ENCODE measurements around the gene LAMB1.

LAMB1 gene

GRCh38 chr7:108007762-108008161 lies 4.8 kb upstream of the LAMB1 start:
- Histone ChIP-seq H3K4me1 (ENCODE audit: insufficient read depth, low read length) (peaks cover 14% of the 10 kb centered on the region; the same call in 1 of the 2 replicates), H3K9ac (ENCODE audit: low read depth, low read length) (no peak overlapping the region), H3K4me3 (ENCODE audit: low read length) (no peak overlapping the region), H3K36me3 (ENCODE audit: insufficient read depth, low read length) (no peaks in the 10 kb centered on the region), H3K27ac (ENCODE audit: low read depth, low read length) (no peak overlapping the region), H3K9me3 (ENCODE audit: insufficient read depth, low read depth, low read length) (no peaks in the 10 kb centered on the region), H3K27me3 (ENCODE audit: insufficient read depth, low read length) (peaks cover 54% of the 10 kb centered on the region)
- 76% methylated on average over 3 of the region's 3 CpGs for WGBS

GRCh38 chr7:108007261-108007660 lies 4.3 kb upstream of the LAMB1 start:
- H3K4me1 ChIP-seq (ENCODE audit: insufficient read depth, low read length): peaks cover 14% of the 10 kb centered on the region; the same call in 1 of the 2 replicates
- H3K4me3 ChIP-seq (ENCODE audit: low read length): no peak overlapping the region
- H3K36me3 ChIP-seq (ENCODE audit: insufficient read depth, low read length): no peaks in the 10 kb centered on the region
- no peak overlapping the region for H3K27ac ChIP-seq (ENCODE audit: low read depth, low read length)
- no peaks in the 10 kb centered on the region for H3K9me3 ChIP-seq (ENCODE audit: insufficient read depth, low read depth, low read length)
- peaks cover 59% of the 10 kb centered on the region for H3K27me3 ChIP-seq (ENCODE audit: insufficient read depth, low read length)
- WGBS: 86% methylated on average over 3 of the region's 3 CpGs
- no peak overlapping the region for H3K9ac ChIP-seq (ENCODE audit: low read depth, low read length)

- Histone ChIP-seq H3K4me1 (ENCODE audit: insufficient read depth, low read length) (peaks cover 28% of the 10 kb centered on the region; the same call in 1 of the 2 replicates), H3K9me3 (ENCODE audit: insufficient read depth, low read depth, low read length) (no peaks in the 10 kb centered on the region), H3K27me3 (ENCODE audit: insufficient read depth, low read length) (peaks cover 76% of the 10 kb centered on the region), H3K36me3 (ENCODE audit: insufficient read depth, low read length) (peaks cover 8% of the 10 kb centered on the region; the same call in 1 of the 2 replicates), H3K9ac (ENCODE audit: low read depth, low read length) (no peak overlapping the region), H3K4me3 (ENCODE audit: low read length) (peak overlapping the region; percentile 76), H3K27ac (ENCODE audit: low read depth, low read length) (no peak overlapping the region)
- 31% methylated on average over 11 of the region's 13 CpGs for whole genome bisulfite sequencing
Measured at GRCh38 chr7:108004220-108005142, 1.5 kb upstream of the LAMB1 start.

- peaks cover 33% of the 10 kb centered on the region; the same call in 1 of the 2 replicates for H3K4me1 ChIP-seq (ENCODE audit: insufficient read depth, low read length)
- 30% methylated on average over 15 of the region's 15 CpGs for WGBS
- H3K27ac ChIP-seq (ENCODE audit: low read depth, low read length): no peak overlapping the region
- H3K27me3 ChIP-seq (ENCODE audit: insufficient read depth, low read length): peaks cover 74% of the 10 kb centered on the region
- H3K9ac ChIP-seq (ENCODE audit: low read depth, low read length): peak overlapping the region; percentile 28; the same call in 1 of the 2 replicates
- H3K4me3 ChIP-seq (ENCODE audit: low read length): peak overlapping the region; percentile 76
- peaks cover 16% of the 10 kb centered on the region for H3K36me3 ChIP-seq (ENCODE audit: insufficient read depth, low read length)
- no peaks in the 10 kb centered on the region for H3K9me3 ChIP-seq (ENCODE audit: insufficient read depth, low read depth, low read length)
Measured at GRCh38 chr7:108003599-108003935, 606 bp upstream of the LAMB1 start.

GRCh38 chr7:108001764-108002725 lies 916 bp downstream of the LAMB1 start:
- H3K27ac ChIP-seq (ENCODE audit: low read depth, low read length): peak overlapping the region; percentile 52

GRCh38 chr7:108000875-108001763 lies 1.8 kb downstream of the LAMB1 start:
- Histone ChIP-seq H3K27ac (ENCODE audit: low read depth, low read length) (no peak overlapping the region), H3K4me1 (ENCODE audit: insufficient read depth, low read length) (peaks cover 41% of the 10 kb centered on the region; the same call in 1 of the 2 replicates), H3K27me3 (ENCODE audit: insufficient read depth, low read length) (peaks cover 54% of the 10 kb centered on the region), H3K4me3 (ENCODE audit: low read length) (peak overlapping the region; percentile 76), H3K9me3 (ENCODE audit: insufficient read depth, low read depth, low read length) (no peaks in the 10 kb centered on the region), H3K9ac (ENCODE audit: low read depth, low read length) (peak overlapping the region; percentile 80; the same call in 1 of the 2 replicates), H3K36me3 (ENCODE audit: insufficient read depth, low read length) (peaks cover 40% of the 10 kb centered on the region)
- WGBS: 15% methylated on average over 37 of the region's 37 CpGs

More at GRCh38 chr7:108001764-108002725, 916 bp downstream of the LAMB1 start:
- 1% methylated on average over 75 of the region's 75 CpGs for WGBS
- Histone ChIP-seq H3K4me1 (ENCODE audit: insufficient read depth, low read length) (peaks cover 33% of the 10 kb centered on the region; the same call in 1 of the 2 replicates), H3K36me3 (ENCODE audit: insufficient read depth, low read length) (peaks cover 31% of the 10 kb centered on the region), H3K27me3 (ENCODE audit: insufficient read depth, low read length) (peaks cover 64% of the 10 kb centered on the region), H3K9me3 (ENCODE audit: insufficient read depth, low read depth, low read length) (no peaks in the 10 kb centered on the region), H3K9ac (ENCODE audit: low read depth, low read length) (peak overlapping the region; percentile 80), H3K4me3 (ENCODE audit: low read length) (peak overlapping the region; percentile 76)

GRCh38 chr7:107999779-108000560 lies 3.0 kb downstream of the LAMB1 start:
- WGBS: 97% methylated on average over 4 of the region's 4 CpGs
- no peak overlapping the region; the same call in 1 of the 2 replicates for H3K4me3 ChIP-seq (ENCODE audit: low read length)

GRCh38 chr7:107998660-107999480 lies 4.1 kb downstream of the LAMB1 start:
- 94% methylated on average over 3 of the region's 3 CpGs for WGBS
- peaks cover 32% of the 10 kb centered on the region for H3K27me3 ChIP-seq (ENCODE audit: insufficient read depth, low read length)
- H3K9me3 ChIP-seq (ENCODE audit: insufficient read depth, low read depth, low read length): no peaks in the 10 kb centered on the region
- H3K27ac ChIP-seq (ENCODE audit: low read depth, low read length): no peak overlapping the region
- peaks cover 53% of the 10 kb centered on the region for H3K4me1 ChIP-seq (ENCODE audit: insufficient read depth, low read length)
- H3K36me3 ChIP-seq (ENCODE audit: insufficient read depth, low read length): peaks cover 53% of the 10 kb centered on the region
- no peak overlapping the region for H3K9ac ChIP-seq (ENCODE audit: low read depth, low read length)
- no peak overlapping the region for H3K4me3 ChIP-seq (ENCODE audit: low read length)

More at GRCh38 chr7:107999779-108000560, 3.0 kb downstream of the LAMB1 start:
- Histone ChIP-seq H3K36me3 (ENCODE audit: insufficient read depth, low read length) (peaks cover 42% of the 10 kb centered on the region), H3K9me3 (ENCODE audit: insufficient read depth, low read depth, low read length) (no peaks in the 10 kb centered on the region), H3K4me1 (ENCODE audit: insufficient read depth, low read length) (peaks cover 52% of the 10 kb centered on the region), H3K27ac (ENCODE audit: low read depth, low read length) (no peak overlapping the region), H3K27me3 (ENCODE audit: insufficient read depth, low read length) (peaks cover 43% of the 10 kb centered on the region), H3K9ac (ENCODE audit: low read depth, low read length) (no peak overlapping the region)

- Histone ChIP-seq H3K9ac (ENCODE audit: low read depth, low read length) (no peak overlapping the region), H3K4me3 (ENCODE audit: low read length) (no peak overlapping the region), H3K36me3 (ENCODE audit: insufficient read depth, low read length) (peaks cover 60% of the 10 kb centered on the region), H3K9me3 (ENCODE audit: insufficient read depth, low read depth, low read length) (no peaks in the 10 kb centered on the region), H3K27ac (ENCODE audit: low read depth, low read length) (no peak overlapping the region), H3K27me3 (ENCODE audit: insufficient read depth, low read length) (peaks cover 25% of the 10 kb centered on the region), H3K4me1 (ENCODE audit: insufficient read depth, low read length) (peaks cover 51% of the 10 kb centered on the region)
- WGBS: 81% methylated on average over 2 of the region's 2 CpGs
Measured at GRCh38 chr7:107998150-107998549, 4.8 kb downstream of the LAMB1 start.

Measured in HUES64 (cell line).